Body of pancreas (tissue), 4 donors: Measurements from ENCODE around the gene IRGQ.

Experiments used
- POLR2A ChIP-seq, 3 donors: fragments of 450-650 bp; IDR thresholded peaks; one replicate each; pipeline ENCODE4 v1.6.1; 2016; ENCODE audit warnings: antibody characterized with exemption in 3 of 3, mild to moderate bottlenecking in 2 of 3
- TF ChIP-seq, protein P1 (sequence below), 7 experiments: fragments of 450-650 bp in 4 of 7; fragments of 200-600 bp in 3 of 7; sonication (generic) in 3 of 7; IDR thresholded peaks; one replicate each; pipeline ENCODE4 v1.5.1; 2016 to 2019; ENCODE audit warnings: antibody characterized with exemption in 7 of 7

DNA sequence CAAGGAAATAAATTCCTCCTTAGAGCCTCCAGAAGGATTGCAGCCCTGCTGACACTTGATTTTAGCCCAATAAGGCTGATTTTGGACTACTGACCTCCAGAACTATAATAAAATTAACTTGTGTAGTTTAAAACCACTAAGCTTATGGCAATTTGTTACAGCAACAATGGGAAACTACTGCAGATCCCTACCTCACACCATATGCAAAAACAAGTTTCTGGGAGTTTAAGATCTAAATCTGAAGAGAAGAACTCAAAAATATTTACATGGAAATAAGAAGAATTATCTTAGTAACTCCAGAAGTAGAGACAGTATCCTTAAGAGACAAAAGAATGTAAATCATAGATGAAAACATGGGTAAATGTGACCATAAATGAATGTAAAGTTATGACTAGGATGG lies 57.0 kb downstream of the IRGQ start:
- TF ChIP-seq, protein P1, sequence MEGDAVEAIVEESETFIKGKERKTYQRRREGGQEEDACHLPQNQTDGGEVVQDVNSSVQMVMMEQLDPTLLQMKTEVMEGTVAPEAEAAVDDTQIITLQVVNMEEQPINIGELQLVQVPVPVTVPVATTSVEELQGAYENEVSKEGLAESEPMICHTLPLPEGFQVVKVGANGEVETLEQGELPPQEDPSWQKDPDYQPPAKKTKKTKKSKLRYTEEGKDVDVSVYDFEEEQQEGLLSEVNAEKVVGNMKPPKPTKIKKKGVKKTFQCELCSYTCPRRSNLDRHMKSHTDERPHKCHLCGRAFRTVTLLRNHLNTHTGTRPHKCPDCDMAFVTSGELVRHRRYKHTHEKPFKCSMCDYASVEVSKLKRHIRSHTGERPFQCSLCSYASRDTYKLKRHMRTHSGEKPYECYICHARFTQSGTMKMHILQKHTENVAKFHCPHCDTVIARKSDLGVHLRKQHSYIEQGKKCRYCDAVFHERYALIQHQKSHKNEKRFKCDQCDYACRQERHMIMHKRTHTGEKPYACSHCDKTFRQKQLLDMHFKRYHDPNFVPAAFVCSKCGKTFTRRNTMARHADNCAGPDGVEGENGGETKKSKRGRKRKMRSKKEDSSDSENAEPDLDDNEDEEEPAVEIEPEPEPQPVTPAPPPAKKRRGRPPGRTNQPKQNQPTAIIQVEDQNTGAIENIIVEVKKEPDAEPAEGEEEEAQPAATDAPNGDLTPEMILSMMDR (IDR thresholded peaks at IDR 0.05): no peak
- no peak for TF ChIP-seq POLR2A (IDR thresholded peaks at IDR 0.05)
